HEK293 (cell line): ENCODE results near the gene MLEC.

ENCODE experiments used
- CTCF ChIA-PET: fragments of 350-600 bp; formaldehyde crosslinking; extraction: SDS; loops from one replicate; lab custom pipeline; 2021; ENCODE audit warnings: antibody characterized with exemption; lab: Yijun Ruan, JAX
- POLR2A ChIA-PET: fragments of 300-600 bp; formaldehyde crosslinking; extraction: SDS; loops from one replicate; lab custom pipeline; 2020; ENCODE audit warnings: antibody characterized with exemption, inconsistent platforms; lab: Yijun Ruan, JAX
- H3K27ac ChIP-seq: fragments of 200-500 bp; sonication (Bioruptor generic); 2 replicates; pipeline ENCODE4 v1.5.1; 2014; ENCODE audit warnings: low read depth, low read length, control low read depth, inconsistent platforms; ENCODE audit errors: extremely low read depth
- H3K36me3 ChIP-seq, 2 experiments: fragments of 200-500 bp in 1 of 2; sonication (Bioruptor generic) in 1 of 2; 1 replicate in 1 of 2; 2 replicates in 1 of 2; pipeline ENCODE4 v1.5.1; 2014 to 2017; ENCODE audit warnings: inconsistent platforms in 2 of 2, low read length in 2 of 2; ENCODE audit not compliant: control insufficient read depth in 2 of 2, insufficient read depth in 1 of 2
- H3K4me1 ChIP-seq: fragments of 200-500 bp; sonication (Bioruptor generic); 2 replicates; pipeline ENCODE4 v1.5.1; 2014; ENCODE audit warnings: mild to moderate bottlenecking, low read length, inconsistent platforms; ENCODE audit not compliant: control insufficient read depth, insufficient read depth
- H3K4me3 ChIP-seq: 2 replicates; pipeline ENCODE4 v1.5.1; 2011; ENCODE audit warnings: low read depth, mild to moderate bottlenecking, control low read depth, low read length, moderate library complexity
- H3K9me3 ChIP-seq: fragments of 200-500 bp; sonication (Bioruptor generic); 2 replicates; pipeline ENCODE4 v1.5.1; 2014; ENCODE audit warnings: low read depth, low read length, inconsistent platforms; ENCODE audit not compliant: control insufficient read depth, insufficient read depth
- KLF1 ChIP-seq: fragments of 450-650 bp; formaldehyde crosslinking; IDR thresholded peaks from 2 replicates; pipeline ENCODE4 v1.5.1; 2016; ENCODE audit warnings: missing biosample characterization, missing genetic modification characterization
- PRDM1 ChIP-seq: fragments of 450-650 bp; formaldehyde crosslinking; IDR thresholded peaks from 2 replicates; pipeline ENCODE4; 2016; ENCODE audit warnings: missing biosample characterization, missing genetic modification characterization
- TSHZ1 ChIP-seq: fragments of 450-650 bp; formaldehyde crosslinking; IDR thresholded peaks from 2 replicates; pipeline ENCODE4 v1.5.1; 2016; ENCODE audit warnings: missing biosample characterization, missing genetic modification characterization, borderline replicate concordance
- ZNF26 ChIP-seq: fragments of 450-650 bp; formaldehyde crosslinking; IDR thresholded peaks from 2 replicates; pipeline ENCODE4 v1.5.1; 2016; ENCODE audit warnings: missing biosample characterization, missing genetic modification characterization
- ZNF311 ChIP-seq: fragments of 450-650 bp; formaldehyde crosslinking; IDR thresholded peaks from 2 replicates; pipeline ENCODE4 v1.5.1; 2017; ENCODE audit warnings: missing biosample characterization, missing genetic modification characterization, borderline replicate concordance
- ZNF449 ChIP-seq: fragments of 450-650 bp; formaldehyde crosslinking; IDR thresholded peaks from 2 replicates; pipeline ENCODE4 v1.5.1; 2017; ENCODE audit warnings: missing biosample characterization, mild to moderate bottlenecking, missing genetic modification characterization, moderate library complexity
- ZNF518A ChIP-seq: fragments of 450-650 bp; formaldehyde crosslinking; conservative IDR thresholded peaks from 2 replicates; pipeline ENCODE4 v1.5.1; 2016; ENCODE audit warnings: low read depth, missing biosample characterization, missing genetic modification characterization
- ZNF639 ChIP-seq: fragments of 450-650 bp; formaldehyde crosslinking; IDR thresholded peaks from 2 replicates; pipeline ENCODE4 v1.5.1; 2016; ENCODE audit warnings: missing biosample characterization, missing genetic modification characterization
- ZNF768 ChIP-seq: fragments of 450-650 bp; formaldehyde crosslinking; IDR thresholded peaks from 2 replicates; pipeline ENCODE4 v1.5.1; 2018; ENCODE audit warnings: missing biosample characterization, mild to moderate bottlenecking, missing genetic modification characterization
- ZNF785 ChIP-seq: fragments of 450-650 bp; formaldehyde crosslinking; IDR thresholded peaks from 2 replicates; pipeline ENCODE4 v1.5.1; 2016; ENCODE audit warnings: missing biosample characterization, missing genetic modification characterization

Gene MLEC

GRCh38 chr12:120649442-120650232, 37.3 kb upstream of the MLEC start (continued):
- TF ChIP-seq ZNF518A (tag by site-specific recombination) (no peak), ZNF449 (tag by site-specific recombination) (no peak), TSHZ1 (no peak)
- TF ChIP-seq, all 188 proteins: peak for 3

GRCh38 chr12:120650233-120650690, 36.7 kb upstream of the MLEC start:
- peak; percentile 95 for TF ChIP-seq PRDM1 (tag by site-specific recombination)
- no peak for TF ChIP-seq ZNF26 (tag by site-specific recombination)
- TF ChIP-seq, all 188 proteins: peak for 1
- ChIA-PET CTCF (interaction anchor here (0.6 to 5.2 kb wide), 17 partner anchors 8 to 322 kb away, joined by 3 to 77 read pairs (median 15); partner anchors contain the start of genes CABP1, POP5 and UNC119B), POLR2A (no interaction called here)
- Histone ChIP-seq H3K27ac (no peak overlapping the region), H3K9me3 (no peaks in the 10 kb centered on the region), H3K36me3 (no peaks in the 10 kb centered on the region), H3K4me3 (no peak overlapping the region), H3K4me1 (no peaks in the 10 kb centered on the region)

GRCh38 chr12:120651821-120652220, 35.1 kb upstream of the MLEC start:
- Histone ChIP-seq H3K4me1 (no peaks in the 10 kb centered on the region), H3K9me3 (no peaks in the 10 kb centered on the region), H3K4me3 (no peak overlapping the region), H3K27ac (no peak overlapping the region), H3K36me3 (no peaks in the 10 kb centered on the region)
- CTCF ChIA-PET, result interaction anchor here (0.9 to 1.3 kb wide), 3 partner anchors 12 to 183 kb away, joined by 3 to 4 read pairs (median 3); no protein-coding TSS in a partner anchor
- POLR2A ChIA-PET, result interaction anchor here (0.6 to 0.7 kb wide), 2 partner anchors 14 to 346 kb away, joined by 3 to 4 read pairs; no protein-coding TSS in a partner anchor
- no peak for TF ChIP-seq KLF1 (tag by site-specific recombination)
- peak; percentile 39; the same call in 1 of the 2 replicates for TF ChIP-seq ZNF768
- TF ChIP-seq PRDM1 (tag by site-specific recombination), result no peak
- no peak for TF ChIP-seq ZNF639 (tag by site-specific recombination)
- TF ChIP-seq ZNF785 (tag by site-specific recombination), result no peak
- no peak for TF ChIP-seq ZNF311 (tag by site-specific recombination)
